NT2/D1 (cell line): ENCODE data around the gene MICAL1.

ENCODE experiments used
- DNase-seq: peaks from one replicate; pipeline ENCODE4 v3.0.0-alpha.2; 2011; ENCODE audit warnings: low read depth, low spot score
- H3K27me3 ChIP-seq: 2 replicates; pipeline ENCODE4 v1.6.0; 2011; ENCODE audit warnings: mild to moderate bottlenecking; ENCODE audit not compliant: insufficient read length, insufficient read depth
- H3K36me3 ChIP-seq: 2 replicates; pipeline ENCODE4 v1.6.1; 2011; ENCODE audit warnings: mild to moderate bottlenecking, low read length, mixed read lengths; ENCODE audit not compliant: insufficient read depth, insufficient read length
- H3K4me1 ChIP-seq: 2 replicates; pipeline ENCODE4 v1.5.1; 2011; ENCODE audit not compliant: insufficient read depth, insufficient read length
- H3K4me3 ChIP-seq: 2 replicates; pipeline ENCODE4 v1.5.1; 2011; ENCODE audit warnings: low read depth; ENCODE audit not compliant: insufficient read length
- H3K9ac ChIP-seq: 2 replicates; pipeline ENCODE4 v1.6.0; 2011; ENCODE audit warnings: low read depth; ENCODE audit not compliant: insufficient read length
- H3K9me3 ChIP-seq: 2 replicates; pipeline ENCODE4 v1.5.1; 2011; ENCODE audit warnings: mild to moderate bottlenecking, low read length; ENCODE audit not compliant: insufficient read depth
- SUZ12 ChIP-seq: IDR thresholded peaks from 2 replicates; pipeline ENCODE4 v1.6.1; 2011; ENCODE audit not compliant: insufficient read length, insufficient read depth; ENCODE audit errors: extremely low read depth
- YY1 ChIP-seq: IDR thresholded peaks from 2 replicates; pipeline ENCODE4 v1.6.1; 2011; ENCODE audit not compliant: insufficient read length, insufficient read depth
- ZNF274 ChIP-seq: IDR thresholded peaks from 2 replicates; pipeline ENCODE4 v1.6.1; 2011; ENCODE audit warnings: mild to moderate bottlenecking, low read depth, low read length

Gene MICAL1

GRCh38 chr6:109455437-109456110 lies at the start of gene MICAL1:
TSS of gene MICAL1 (minus strand) at chr6:109455772. CDS start at chr6:109454196, 1,576 bp downstream.
- TF ChIP-seq ZNF274 (no peak), YY1 (no peak), SUZ12 (no peak)
- peak; percentile 9 for DNase-seq

DNA sequence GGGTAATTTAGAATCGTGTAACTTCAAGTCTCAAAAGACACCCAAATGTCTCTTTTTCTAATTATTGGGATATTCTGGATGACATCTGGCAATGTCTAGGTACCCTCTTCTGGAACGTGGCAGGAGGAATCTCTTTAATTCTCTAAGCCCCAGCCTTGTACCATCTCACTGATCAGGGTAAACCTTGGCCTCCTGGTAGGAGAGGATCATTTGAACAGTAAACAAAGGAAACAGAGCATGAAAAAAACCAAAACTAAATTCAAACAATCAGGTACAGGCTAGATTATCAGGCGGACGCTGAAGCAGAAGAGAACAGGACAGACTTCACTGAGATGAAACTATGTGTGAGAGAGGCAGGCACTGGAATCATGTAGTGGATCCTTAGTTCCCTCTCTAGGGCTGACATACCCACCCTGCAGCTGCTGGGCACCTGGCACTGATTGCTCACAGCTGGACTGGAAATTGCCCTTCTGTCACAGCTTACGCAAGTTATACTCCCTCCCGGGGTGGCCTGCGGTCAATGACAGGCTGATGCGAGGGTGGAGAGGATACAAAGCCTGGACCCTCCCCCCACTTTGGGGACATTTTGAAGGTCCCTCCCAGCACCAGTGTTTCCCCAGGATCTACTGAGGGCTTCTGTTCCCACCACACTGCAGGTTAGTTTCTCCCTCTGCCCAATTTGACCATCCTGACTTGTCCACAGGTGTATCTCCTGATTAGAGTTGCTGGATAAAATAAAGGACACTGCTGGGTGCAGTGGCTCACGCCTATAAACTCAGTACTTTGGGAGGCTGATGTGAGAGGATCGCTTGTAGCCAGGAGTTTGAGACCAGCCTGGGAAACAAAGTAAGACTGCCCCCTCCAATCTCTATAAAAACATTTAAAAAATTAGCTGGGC lies 48.0 kb upstream of the MICAL1 start:
- no peak for DNase-seq
- no peaks in the 10 kb centered on the region for H3K9me3 ChIP-seq
- no peaks in the 10 kb centered on the region for H3K27me3 ChIP-seq
- no peak overlapping the region for H3K9ac ChIP-seq
- no peak overlapping the region for H3K4me3 ChIP-seq
- H3K4me1 ChIP-seq: peaks cover 2% of the 10 kb centered on the region
- no peaks in the 10 kb centered on the region for H3K36me3 ChIP-seq
- no peak for TF ChIP-seq ZNF274
- TF ChIP-seq SUZ12: no peak
- no peak for TF ChIP-seq YY1

More at GRCh38 chr6:109455437-109456110, at the start of gene MICAL1:
- Histone ChIP-seq H3K36me3 (peaks cover 29% of the 10 kb centered on the region), H3K4me3 (peak within 1 kb of the TSS; percentile 81), H3K9me3 (no peaks in the 10 kb centered on the region), H3K9ac (peak within 1 kb of the TSS; percentile 94), H3K4me1 (peaks cover 14% of the 10 kb centered on the region), H3K27me3 (no peaks in the 10 kb centered on the region)

DNA sequence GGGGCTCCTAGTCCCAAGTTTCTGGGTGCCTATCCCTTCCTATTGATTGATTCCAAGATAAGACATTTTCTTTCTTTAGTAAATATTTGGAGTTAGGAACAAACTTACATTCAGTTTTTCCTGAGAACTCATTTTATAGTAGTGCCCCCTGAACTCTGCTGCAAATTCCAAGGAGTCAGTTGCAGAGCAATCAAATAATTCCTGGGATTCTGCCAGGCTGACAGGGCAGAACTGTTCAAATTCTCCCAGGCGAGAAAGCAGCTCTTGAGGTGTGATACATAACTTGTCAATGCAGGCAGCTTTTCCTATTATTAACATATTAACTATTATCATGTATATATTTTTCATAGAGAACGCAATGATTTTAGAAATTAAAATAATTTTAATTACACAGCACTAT lies 43.4 kb upstream of the MICAL1 start:
- no peak for DNase-seq
- no peaks in the 10 kb centered on the region for H3K27me3 ChIP-seq
- H3K9ac ChIP-seq: no peak overlapping the region
- H3K4me3 ChIP-seq: no peak overlapping the region
- TF ChIP-seq SUZ12 (no peak), YY1 (no peak), ZNF274 (no peak)
- no peaks in the 10 kb centered on the region for H3K9me3 ChIP-seq
- no peaks in the 10 kb centered on the region for H3K36me3 ChIP-seq
- no peaks in the 10 kb centered on the region for H3K4me1 ChIP-seq

DNA sequence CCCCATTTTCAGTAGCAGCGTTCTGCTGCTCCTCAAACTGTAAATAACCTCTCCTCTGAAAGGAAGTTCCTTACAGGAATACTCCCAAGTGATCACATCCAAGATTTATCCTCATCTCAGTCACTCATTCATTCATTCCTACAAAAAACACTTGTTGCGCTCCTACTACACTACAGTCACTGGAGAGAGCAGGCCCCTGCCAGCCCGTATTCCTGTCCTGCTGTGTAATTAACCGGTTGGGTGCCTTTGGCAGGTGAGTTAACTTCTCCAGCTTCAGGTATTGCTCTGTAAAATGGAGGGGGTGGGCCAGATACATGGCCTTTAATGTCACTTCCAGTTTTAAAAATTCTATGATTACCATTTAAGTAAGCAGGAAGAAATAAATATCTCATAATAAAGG lies 42.5 kb upstream of the MICAL1 start:
- Histone ChIP-seq H3K27me3 (no peaks in the 10 kb centered on the region), H3K9ac (no peak overlapping the region), H3K4me3 (no peak overlapping the region), H3K4me1 (no peaks in the 10 kb centered on the region), H3K9me3 (no peaks in the 10 kb centered on the region), H3K36me3 (no peaks in the 10 kb centered on the region)
- TF ChIP-seq SUZ12: no peak
- TF ChIP-seq ZNF274: no peak
- TF ChIP-seq YY1: no peak
- no peak for DNase-seq

- Histone ChIP-seq H3K9me3 (no peaks in the 10 kb centered on the region), H3K4me1 (no peaks in the 10 kb centered on the region), H3K36me3 (no peaks in the 10 kb centered on the region), H3K4me3 (no peak overlapping the region), H3K27me3 (no peaks in the 10 kb centered on the region), H3K9ac (no peak overlapping the region)
- TF ChIP-seq YY1 (no peak), SUZ12 (no peak), ZNF274 (no peak)
- DNase-seq: no peak
Observed at GRCh38 chr6:109496036-109496772, 40.6 kb upstream of the MICAL1 start.

DNA sequence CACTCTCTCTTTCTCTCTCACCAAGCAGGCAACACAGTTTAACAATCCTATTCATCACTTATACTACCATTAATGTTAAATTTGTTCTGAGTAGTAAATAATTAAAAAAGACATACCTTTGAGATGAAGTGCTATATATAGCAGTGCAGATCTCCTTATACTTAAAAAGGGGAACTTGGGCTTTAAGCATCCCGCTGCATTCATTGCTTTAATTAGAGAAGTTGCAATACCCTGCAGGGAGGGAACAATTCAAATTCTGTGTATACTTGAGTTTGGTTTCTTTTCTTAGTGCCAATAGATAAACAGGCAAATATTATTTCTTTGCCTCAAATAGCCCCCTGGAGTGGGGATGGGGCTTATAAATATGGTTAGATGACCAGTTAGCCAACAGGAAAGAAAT lies 38.3 kb upstream of the MICAL1 start:
- Histone ChIP-seq H3K9me3 (no peaks in the 10 kb centered on the region), H3K9ac (no peak overlapping the region), H3K36me3 (no peaks in the 10 kb centered on the region), H3K27me3 (no peaks in the 10 kb centered on the region), H3K4me3 (no peak overlapping the region), H3K4me1 (no peaks in the 10 kb centered on the region)
- no peak for DNase-seq
- TF ChIP-seq ZNF274: no peak
- TF ChIP-seq YY1: no peak
- no peak for TF ChIP-seq SUZ12
